ENCODE data around the gene RGS10.

Gene RGS10

DNA sequence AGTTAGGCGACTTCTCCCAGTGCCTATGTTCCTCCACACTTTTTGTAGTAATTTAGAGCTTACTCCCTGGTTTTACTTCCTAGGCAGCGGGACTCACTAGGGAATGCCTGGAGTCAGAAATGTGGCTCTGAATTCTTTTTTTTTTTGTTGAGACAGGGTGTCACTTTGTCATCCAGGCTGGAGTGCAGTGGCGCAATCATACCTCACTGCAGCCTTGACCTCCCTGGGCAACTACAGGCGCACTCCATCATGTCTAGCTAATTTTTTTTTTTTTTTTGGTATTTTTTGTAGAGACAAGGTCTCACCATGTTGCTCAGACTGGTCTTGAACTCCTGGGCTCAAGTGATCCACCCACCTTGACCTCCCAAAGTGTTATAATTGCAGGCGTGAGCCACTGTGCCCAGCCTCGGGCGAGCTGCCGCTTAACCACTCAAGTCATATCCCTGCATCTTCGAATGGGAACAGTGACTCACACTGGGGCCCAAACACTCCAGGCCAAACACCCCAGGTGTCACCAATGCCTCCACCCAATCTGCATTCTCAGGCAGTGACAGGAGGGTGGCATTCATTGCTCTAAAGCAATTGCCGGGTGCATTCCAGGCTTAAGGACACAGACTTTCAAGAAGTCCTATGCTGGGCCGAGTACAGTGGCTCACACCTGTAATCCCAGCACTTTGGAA lies 19.6 kb downstream of the RGS10 start:
- H3K36me3 ChIP-seq (ENCODE audit: insufficient read depth, insufficient read length, low read length), result peaks cover 21% of the 10 kb centered on the region
- H3K9me3 ChIP-seq (ENCODE audit: insufficient read depth, low read length), result no peaks in the 10 kb centered on the region
- no peak overlapping the region for H3K4me3 ChIP-seq (ENCODE audit: insufficient read length, low read depth)
- H3K9ac ChIP-seq (ENCODE audit: insufficient read length, low read depth), result no peak overlapping the region
- no peaks in the 10 kb centered on the region for H3K27me3 ChIP-seq (ENCODE audit: insufficient read depth, insufficient read length)
- DNase-seq (ENCODE audit: low read depth, low spot score), result no peak
- TF ChIP-seq SUZ12 (IDR thresholded peaks at IDR 0.05; ENCODE audit: extremely low read depth, insufficient read depth, insufficient read length) (no peak), YY1 (IDR thresholded peaks at IDR 0.05; ENCODE audit: insufficient read depth, insufficient read length) (no peak), ZNF274 (IDR thresholded peaks at IDR 0.05; ENCODE audit: low read depth, low read length) (no peak)
- peaks cover 5% of the 10 kb centered on the region for H3K4me1 ChIP-seq (ENCODE audit: insufficient read depth, insufficient read length)

DNA sequence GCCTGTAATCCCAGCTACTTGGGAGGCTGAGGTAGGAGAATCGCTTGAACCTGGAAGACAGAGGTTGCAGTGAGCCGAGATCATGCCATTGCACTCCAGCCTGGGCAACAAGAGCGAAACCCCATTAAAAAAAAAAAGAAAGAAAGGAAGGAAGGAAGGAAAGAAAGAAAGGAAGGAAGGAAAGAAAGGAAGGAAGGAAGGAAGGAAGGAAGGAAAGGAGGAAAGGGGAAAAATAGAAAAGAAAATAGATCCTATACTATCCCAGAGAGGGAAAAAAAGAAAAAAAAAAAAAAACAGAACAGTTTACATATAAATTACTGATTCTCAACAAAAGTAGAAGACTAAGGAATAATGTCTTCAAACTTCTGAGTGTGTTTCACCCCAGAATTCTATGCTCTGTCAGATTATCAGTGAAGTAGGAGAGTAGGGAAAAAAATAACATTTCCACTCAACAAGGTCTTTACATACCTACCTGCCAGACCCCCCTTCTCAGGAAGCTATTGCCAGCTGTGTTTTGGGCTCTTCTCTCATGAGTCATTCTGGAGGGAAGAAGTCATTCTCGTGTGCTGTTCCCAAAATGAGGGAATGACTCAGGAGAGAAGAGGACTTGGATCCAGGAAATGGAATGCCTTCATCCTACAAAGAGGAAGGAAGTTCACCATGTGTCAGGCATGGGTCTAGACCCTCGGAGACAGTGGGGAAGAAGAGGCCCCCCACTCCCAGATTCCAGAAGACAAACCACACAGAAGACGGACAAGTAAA lies 20.9 kb downstream of the RGS10 start:
- H3K27me3 ChIP-seq (ENCODE audit: insufficient read depth, insufficient read length), result no peaks in the 10 kb centered on the region
- no peaks in the 10 kb centered on the region for H3K9me3 ChIP-seq (ENCODE audit: insufficient read depth, low read length)
- no peak overlapping the region for H3K9ac ChIP-seq (ENCODE audit: insufficient read length, low read depth)
- H3K4me3 ChIP-seq (ENCODE audit: insufficient read length, low read depth), result no peak overlapping the region
- H3K4me1 ChIP-seq (ENCODE audit: insufficient read depth, insufficient read length), result peaks cover 8% of the 10 kb centered on the region
- TF ChIP-seq ZNF274 (IDR thresholded peaks at IDR 0.05; ENCODE audit: low read depth, low read length), result no peak
- no peak for TF ChIP-seq SUZ12 (IDR thresholded peaks at IDR 0.05; ENCODE audit: extremely low read depth, insufficient read depth, insufficient read length)
- TF ChIP-seq YY1 (IDR thresholded peaks at IDR 0.05; ENCODE audit: insufficient read depth, insufficient read length), result no peak
- peaks cover 16% of the 10 kb centered on the region for H3K36me3 ChIP-seq (ENCODE audit: insufficient read depth, insufficient read length, low read length)
- DNase-seq (ENCODE audit: low read depth, low spot score), result no peak

- Histone ChIP-seq H3K9ac (ENCODE audit: insufficient read length, low read depth) (no peak overlapping the region), H3K4me1 (ENCODE audit: insufficient read depth, insufficient read length) (peaks cover 11% of the 10 kb centered on the region), H3K36me3 (ENCODE audit: insufficient read depth, insufficient read length, low read length) (peaks cover 16% of the 10 kb centered on the region), H3K4me3 (ENCODE audit: insufficient read length, low read depth) (no peak overlapping the region), H3K9me3 (ENCODE audit: insufficient read depth, low read length) (no peaks in the 10 kb centered on the region), H3K27me3 (ENCODE audit: insufficient read depth, insufficient read length) (no peaks in the 10 kb centered on the region)
- TF ChIP-seq YY1 (IDR thresholded peaks at IDR 0.05; ENCODE audit: insufficient read depth, insufficient read length) (no peak), ZNF274 (IDR thresholded peaks at IDR 0.05; ENCODE audit: low read depth, low read length) (no peak), SUZ12 (IDR thresholded peaks at IDR 0.05; ENCODE audit: extremely low read depth, insufficient read depth, insufficient read length) (no peak)
- DNase-seq (ENCODE audit: low read depth, low spot score), result no peak
Observed at GRCh38 chr10:119520283-119520682, 22.2 kb downstream of the RGS10 start.

GRCh38 chr10:119518936-119519335 lies 23.6 kb downstream of the RGS10 start:
- no peak for DNase-seq (ENCODE audit: low read depth, low spot score)
- Histone ChIP-seq H3K9ac (ENCODE audit: insufficient read length, low read depth) (no peak overlapping the region), H3K27me3 (ENCODE audit: insufficient read depth, insufficient read length) (no peaks in the 10 kb centered on the region), H3K4me3 (ENCODE audit: insufficient read length, low read depth) (no peak overlapping the region), H3K4me1 (ENCODE audit: insufficient read depth, insufficient read length) (peaks cover 11% of the 10 kb centered on the region), H3K9me3 (ENCODE audit: insufficient read depth, low read length) (no peaks in the 10 kb centered on the region), H3K36me3 (ENCODE audit: insufficient read depth, insufficient read length, low read length) (peaks cover 14% of the 10 kb centered on the region)
- TF ChIP-seq ZNF274 (IDR thresholded peaks at IDR 0.05; ENCODE audit: low read depth, low read length), result no peak
- no peak for TF ChIP-seq SUZ12 (IDR thresholded peaks at IDR 0.05; ENCODE audit: extremely low read depth, insufficient read depth, insufficient read length)
- TF ChIP-seq YY1 (IDR thresholded peaks at IDR 0.05; ENCODE audit: insufficient read depth, insufficient read length), result no peak

- no peak for DNase-seq (ENCODE audit: low read depth, low spot score)
- Histone ChIP-seq H3K4me3 (ENCODE audit: insufficient read length, low read depth) (no peak overlapping the region), H3K9ac (ENCODE audit: insufficient read length, low read depth) (no peak overlapping the region), H3K27me3 (ENCODE audit: insufficient read depth, insufficient read length) (no peaks in the 10 kb centered on the region), H3K4me1 (ENCODE audit: insufficient read depth, insufficient read length) (peaks cover 11% of the 10 kb centered on the region), H3K36me3 (ENCODE audit: insufficient read depth, insufficient read length, low read length) (peaks cover 9% of the 10 kb centered on the region), H3K9me3 (ENCODE audit: insufficient read depth, low read length) (no peaks in the 10 kb centered on the region)
- no peak for TF ChIP-seq YY1 (IDR thresholded peaks at IDR 0.05; ENCODE audit: insufficient read depth, insufficient read length)
- TF ChIP-seq SUZ12 (IDR thresholded peaks at IDR 0.05; ENCODE audit: extremely low read depth, insufficient read depth, insufficient read length), result no peak
- no peak for TF ChIP-seq ZNF274 (IDR thresholded peaks at IDR 0.05; ENCODE audit: low read depth, low read length)
Observed at GRCh38 chr10:119518176-119518575, 24.3 kb downstream of the RGS10 start.

DNA sequence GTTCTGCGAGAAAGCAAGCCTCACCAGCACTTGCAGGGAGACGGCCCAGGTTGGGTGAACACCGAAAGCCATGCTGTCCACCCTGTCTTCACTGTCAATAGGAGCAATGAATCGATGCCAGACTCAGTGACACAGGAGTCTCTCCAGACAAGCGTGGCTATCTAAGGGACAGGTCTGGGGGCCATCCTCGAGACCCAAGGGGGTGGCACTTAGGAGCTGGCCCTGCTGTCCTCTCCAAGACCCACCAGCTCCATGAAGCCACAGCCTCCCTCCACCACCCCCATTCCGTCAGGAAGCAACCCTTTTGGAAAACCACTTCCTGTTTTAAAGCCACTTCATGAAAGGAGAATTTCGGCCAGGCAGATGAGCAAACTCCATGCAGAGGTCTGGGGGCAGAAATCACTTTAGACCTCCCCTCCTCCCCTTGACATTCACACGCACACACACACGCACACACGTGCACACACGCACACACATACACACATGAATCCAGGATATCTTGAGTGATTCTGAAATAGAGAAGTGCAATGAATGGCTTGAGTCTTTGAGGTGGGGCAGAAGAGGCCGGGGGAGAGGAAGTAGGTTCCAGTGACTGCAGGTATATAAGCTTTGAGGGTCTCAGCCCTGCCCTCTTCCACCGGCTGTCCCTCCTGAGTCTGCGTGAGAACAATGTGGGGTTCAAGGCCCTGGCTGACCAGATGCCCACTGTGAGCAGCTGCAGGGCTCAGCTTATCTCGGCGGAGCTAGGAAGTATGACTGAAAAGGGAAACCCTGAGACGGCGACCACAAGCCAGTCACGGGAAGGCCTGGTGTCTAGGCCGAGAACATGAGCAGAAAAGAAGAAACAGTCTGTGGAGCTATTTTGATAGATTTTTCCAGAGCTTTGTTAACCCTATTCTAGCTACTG lies 25.0 kb downstream of the RGS10 start:
- H3K4me3 ChIP-seq (ENCODE audit: insufficient read length, low read depth), result no peak overlapping the region
- peaks cover 9% of the 10 kb centered on the region for H3K36me3 ChIP-seq (ENCODE audit: insufficient read depth, insufficient read length, low read length)
- H3K4me1 ChIP-seq (ENCODE audit: insufficient read depth, insufficient read length), result peaks cover 11% of the 10 kb centered on the region
- no peak for DNase-seq (ENCODE audit: low read depth, low spot score)
- TF ChIP-seq SUZ12 (IDR thresholded peaks at IDR 0.05; ENCODE audit: extremely low read depth, insufficient read depth, insufficient read length), result no peak
- no peak for TF ChIP-seq YY1 (IDR thresholded peaks at IDR 0.05; ENCODE audit: insufficient read depth, insufficient read length)
- TF ChIP-seq ZNF274 (IDR thresholded peaks at IDR 0.05; ENCODE audit: low read depth, low read length), result no peak
- no peaks in the 10 kb centered on the region for H3K27me3 ChIP-seq (ENCODE audit: insufficient read depth, insufficient read length)
- H3K9me3 ChIP-seq (ENCODE audit: insufficient read depth, low read length), result no peaks in the 10 kb centered on the region
- no peak overlapping the region for H3K9ac ChIP-seq (ENCODE audit: insufficient read length, low read depth)
